ENCODE results near the gene ESR1.
"Not testable (repeated sequence)": the region's sequence is repeated elsewhere in the genome, so short reads cannot be mapped to it uniquely, and the experiment has no call there.

ESR1 gene

DNA sequence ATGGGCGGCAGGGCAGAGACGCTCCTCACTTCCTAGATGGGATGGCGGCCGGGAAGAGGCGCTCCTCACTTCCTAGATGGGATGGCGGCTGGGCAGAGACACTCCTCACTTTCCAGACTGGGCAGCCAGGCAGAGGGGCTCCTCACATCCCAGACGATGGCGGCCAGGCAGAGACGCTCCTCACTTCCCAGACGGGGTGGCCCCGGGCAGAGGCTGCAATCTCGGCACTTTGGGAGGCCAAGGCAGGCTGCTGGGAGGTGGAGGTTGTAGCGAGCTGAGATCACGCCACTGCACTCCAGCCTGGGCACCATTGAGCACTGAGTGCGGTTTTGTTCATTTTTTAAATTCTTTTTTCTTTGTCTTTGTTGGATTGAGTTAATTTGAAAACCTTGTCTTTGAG is 92.3 kb downstream of the ESR1 start:
- not testable (repeated sequence) for H3K4me3 ChIP-seq (ENCODE audit: low read length in 2 of 2); H2BK15ac ChIP-seq (ENCODE audit: low read length); H3K9me3 ChIP-seq (replicated peaks in 1 of 2; ENCODE audit: control insufficient read depth in 2 of 2, insufficient read depth in 1 of 2, low read depth in 1 of 2, low read length in 2 of 2); H3K27ac ChIP-seq (replicated peaks; ENCODE audit: low read length); H2AFZ ChIP-seq (ENCODE audit: low read length); H3K79me1 ChIP-seq (ENCODE audit: low read depth, low read length); H2AK5ac ChIP-seq (ENCODE audit: low read depth, low read length); H2BK120ac ChIP-seq (ENCODE audit: low read depth, low read length); H4K8ac ChIP-seq (ENCODE audit: low read depth, low read length); H2BK5ac ChIP-seq (ENCODE audit: low read length); H2BK12ac ChIP-seq (ENCODE audit: low read length); H3K4me2 ChIP-seq (ENCODE audit: insufficient read depth, low read length, poor library complexity, severe bottlenecking); H3K27me3 ChIP-seq (ENCODE audit: control insufficient read depth in 3 of 3, insufficient read depth in 3 of 3, low read depth in 1 of 3, low read length in 3 of 3); H3K36me3 ChIP-seq (replicated peaks in 1 of 2; ENCODE audit: control insufficient read depth in 2 of 2, insufficient read depth in 2 of 2, low read length in 2 of 2); H3K14ac ChIP-seq (ENCODE audit: low read length); H3K18ac ChIP-seq (ENCODE audit: low read length); H3K9ac ChIP-seq (ENCODE audit: low read depth, low read length, poor library complexity); H3K4me1 ChIP-seq (ENCODE audit: control insufficient read depth in 2 of 2, insufficient read depth in 1 of 2, low read depth in 1 of 2, low read length in 2 of 2); H4K91ac ChIP-seq (ENCODE audit: low read depth, low read length, poor library complexity); H3K4ac ChIP-seq (ENCODE audit: low read length); DNase-seq (ENCODE audit: low spot score); H3K23ac ChIP-seq (ENCODE audit: low read depth, low read length, poor library complexity)
- WGBS, 2 donors (ENCODE audit: extremely low coverage in 2 of 2, insufficient read length in 2 of 2, insufficient replicate concordance in 1 of 2), result no CpG with 5 or more reads among the region's 15 CpGs

DNA sequence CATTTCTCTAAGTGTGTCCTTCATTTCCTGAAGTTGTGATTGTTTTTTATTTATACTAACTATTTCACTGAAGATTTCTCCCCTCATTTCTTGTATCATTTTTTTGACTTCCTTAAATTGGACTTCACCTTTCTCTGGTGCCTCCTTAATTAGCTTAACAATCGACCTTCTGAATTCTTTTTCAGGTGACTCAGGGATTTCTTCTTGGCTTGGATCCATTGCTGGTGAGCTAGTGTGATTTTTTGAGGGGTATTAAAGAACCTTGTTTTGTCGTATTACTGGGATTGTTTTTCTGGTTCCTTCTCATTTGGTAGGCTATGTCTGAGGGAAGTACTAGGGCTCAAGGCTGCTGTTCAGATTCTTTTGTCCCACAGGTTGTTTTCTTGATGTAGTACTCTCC is 92.8 kb downstream of the ESR1 start:
- peaks cover 0 to 1% of the 10 kb centered on the region in 2 donors for H3K9me3 ChIP-seq (replicated peaks in 1 of 2; ENCODE audit: control insufficient read depth in 2 of 2, insufficient read depth in 1 of 2, low read depth in 1 of 2, low read length in 2 of 2)

DNA sequence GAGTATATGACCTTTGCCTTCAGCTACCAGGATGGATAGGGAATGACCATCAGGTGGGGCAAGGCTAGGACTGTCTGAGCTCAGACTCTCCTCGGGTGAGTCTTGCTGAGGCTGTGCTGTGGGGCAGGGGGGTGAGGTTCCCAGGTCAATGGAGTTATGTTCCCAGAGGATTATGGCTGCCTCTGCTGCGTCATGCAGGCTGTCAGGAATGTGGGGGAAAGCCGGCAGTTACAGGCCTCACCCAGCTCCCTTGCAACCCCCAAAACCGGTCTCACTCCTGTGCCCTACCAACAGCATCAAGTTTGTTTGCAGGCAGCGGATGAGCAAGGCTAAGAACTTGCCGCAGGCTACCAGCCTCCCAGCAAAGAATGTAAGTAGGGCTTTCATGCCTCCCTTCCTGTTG is 93.5 kb downstream of the ESR1 start:
- WGBS, 2 donors (ENCODE audit: extremely low coverage in 2 of 2, insufficient read length in 2 of 2, insufficient replicate concordance in 1 of 2), result no CpG with 5 or more reads among the region's 6 CpGs
- Histone ChIP-seq H3K18ac (ENCODE audit: low read length) (peak overlapping the region; percentile 65), H2AK5ac (ENCODE audit: low read depth, low read length) (peak overlapping the region; percentile 32)

More for the DNA sequence above, 92.8 kb downstream of the ESR1 start:
- H2AFZ ChIP-seq (ENCODE audit: low read length), result no peak overlapping the region
- no peaks in the 10 kb centered on the region for H3K27me3 ChIP-seq (ENCODE audit: control insufficient read depth in 3 of 3, insufficient read depth in 3 of 3, low read depth in 1 of 3, low read length in 3 of 3)
- no CpG with 5 or more reads among the region's 2 CpGs for WGBS, 2 donors (ENCODE audit: extremely low coverage in 2 of 2, insufficient read length in 2 of 2, insufficient replicate concordance in 1 of 2)
- H3K14ac ChIP-seq (ENCODE audit: low read length), result no peak overlapping the region
- H2AK5ac ChIP-seq (ENCODE audit: low read depth, low read length), result no peak overlapping the region
- no peak overlapping the region for H4K8ac ChIP-seq (ENCODE audit: low read depth, low read length)
- DNase-seq (ENCODE audit: low spot score), result no peak
- no peaks in the 10 kb centered on the region for H3K79me1 ChIP-seq (ENCODE audit: low read depth, low read length)
- no peak overlapping the region for H3K4me2 ChIP-seq (ENCODE audit: insufficient read depth, low read length, poor library complexity, severe bottlenecking)
- H2BK5ac ChIP-seq (ENCODE audit: low read length), result no peak overlapping the region
- no peak overlapping the region for H3K4me3 ChIP-seq (ENCODE audit: low read length in 2 of 2)
- no peak overlapping the region for H2BK120ac ChIP-seq (ENCODE audit: low read depth, low read length)
- H3K9ac ChIP-seq (ENCODE audit: low read depth, low read length, poor library complexity), result no peak overlapping the region
- no peak overlapping the region for H2BK12ac ChIP-seq (ENCODE audit: low read length)
- H2BK15ac ChIP-seq (ENCODE audit: low read length), result no peak overlapping the region
- no peak overlapping the region for H3K4ac ChIP-seq (ENCODE audit: low read length)
- H3K18ac ChIP-seq (ENCODE audit: low read length), result no peak overlapping the region
- H4K91ac ChIP-seq (ENCODE audit: low read depth, low read length, poor library complexity), result no peak overlapping the region
- no peak overlapping the region for H3K27ac ChIP-seq (replicated peaks; ENCODE audit: low read length)
- H3K36me3 ChIP-seq (replicated peaks in 1 of 2; ENCODE audit: control insufficient read depth in 2 of 2, insufficient read depth in 2 of 2, low read length in 2 of 2), result no peaks in the 10 kb centered on the region
- H3K23ac ChIP-seq (ENCODE audit: low read depth, low read length, poor library complexity), result no peak overlapping the region
- no peaks in the 10 kb centered on the region for H3K4me1 ChIP-seq (ENCODE audit: control insufficient read depth in 2 of 2, insufficient read depth in 1 of 2, low read depth in 1 of 2, low read length in 2 of 2)

DNA sequence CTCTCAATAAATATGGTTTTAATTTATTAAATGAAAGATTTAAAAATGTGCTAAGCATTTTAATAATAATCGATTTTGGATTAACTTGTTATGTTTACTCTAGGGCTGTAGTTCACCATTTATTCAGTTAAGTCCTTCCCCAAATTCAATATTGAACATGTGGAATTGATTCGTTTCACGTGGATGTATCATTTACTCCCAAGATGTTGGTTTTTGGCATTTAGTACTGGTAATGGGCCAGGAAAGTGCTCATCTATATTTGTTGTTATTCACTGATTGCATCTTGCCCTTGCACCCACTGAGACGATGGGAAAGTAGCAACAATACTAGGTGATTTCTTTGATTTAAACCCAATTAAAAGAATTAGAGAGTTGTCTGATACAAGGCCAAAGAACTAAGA is 97.1 kb downstream of the ESR1 start:
- Histone ChIP-seq H3K23ac (ENCODE audit: low read depth, low read length, poor library complexity) (no peak overlapping the region), H3K9me3 (replicated peaks in 1 of 2; ENCODE audit: control insufficient read depth in 2 of 2, insufficient read depth in 1 of 2, low read depth in 1 of 2, low read length in 2 of 2) (peaks cover 0 to 1% of the 10 kb centered on the region in 2 donors), H3K79me1 (ENCODE audit: low read depth, low read length) (no peaks in the 10 kb centered on the region), H2BK5ac (ENCODE audit: low read length) (no peak overlapping the region), H3K4me2 (ENCODE audit: insufficient read depth, low read length, poor library complexity, severe bottlenecking) (no peak overlapping the region), H2BK120ac (ENCODE audit: low read depth, low read length) (no peak overlapping the region), H3K4ac (ENCODE audit: low read length) (no peak overlapping the region), H3K27ac (replicated peaks; ENCODE audit: low read length) (no peak overlapping the region), H3K27me3 (ENCODE audit: control insufficient read depth in 3 of 3, insufficient read depth in 3 of 3, low read depth in 1 of 3, low read length in 3 of 3) (no peaks in the 10 kb centered on the region), H2BK12ac (ENCODE audit: low read length) (no peak overlapping the region), H2AFZ (ENCODE audit: low read length) (no peak overlapping the region), H3K9ac (ENCODE audit: low read depth, low read length, poor library complexity) (no peak overlapping the region), H2BK15ac (ENCODE audit: low read length) (no peak overlapping the region), H3K14ac (ENCODE audit: low read length) (no peak overlapping the region), H3K4me3 (ENCODE audit: low read length in 2 of 2) (no peak overlapping the region), H2AK5ac (ENCODE audit: low read depth, low read length) (no peak overlapping the region), H3K36me3 (replicated peaks in 1 of 2; ENCODE audit: control insufficient read depth in 2 of 2, insufficient read depth in 2 of 2, low read length in 2 of 2) (no peaks in the 10 kb centered on the region), H3K18ac (ENCODE audit: low read length) (no peak overlapping the region), H4K8ac (ENCODE audit: low read depth, low read length) (no peak overlapping the region), H3K4me1 (ENCODE audit: control insufficient read depth in 2 of 2, insufficient read depth in 1 of 2, low read depth in 1 of 2, low read length in 2 of 2) (no peaks in the 10 kb centered on the region), H4K91ac (ENCODE audit: low read depth, low read length, poor library complexity) (no peak overlapping the region)
- no peak for DNase-seq (ENCODE audit: low spot score)
- WGBS, 2 donors (ENCODE audit: extremely low coverage in 2 of 2, insufficient read length in 2 of 2, insufficient replicate concordance in 1 of 2), result no CpG with 5 or more reads among the region's 4 CpGs

More for the DNA sequence above, 93.5 kb downstream of the ESR1 start:
- H3K27ac ChIP-seq (replicated peaks; ENCODE audit: low read length), result no peak overlapping the region
- H3K9ac ChIP-seq (ENCODE audit: low read depth, low read length, poor library complexity), result no peak overlapping the region
- H3K4ac ChIP-seq (ENCODE audit: low read length), result no peak overlapping the region
- H3K79me1 ChIP-seq (ENCODE audit: low read depth, low read length), result no peaks in the 10 kb centered on the region
- H3K36me3 ChIP-seq (replicated peaks in 1 of 2; ENCODE audit: control insufficient read depth in 2 of 2, insufficient read depth in 2 of 2, low read length in 2 of 2), result no peaks in the 10 kb centered on the region
- H3K9me3 ChIP-seq (replicated peaks in 1 of 2; ENCODE audit: control insufficient read depth in 2 of 2, insufficient read depth in 1 of 2, low read depth in 1 of 2, low read length in 2 of 2), result peaks cover 0 to 1% of the 10 kb centered on the region in 2 donors
- DNase-seq (ENCODE audit: low spot score), result no peak
- H2BK120ac ChIP-seq (ENCODE audit: low read depth, low read length), result no peak overlapping the region
- H2BK5ac ChIP-seq (ENCODE audit: low read length), result no peak overlapping the region
- no peak overlapping the region for H2BK15ac ChIP-seq (ENCODE audit: low read length)
- no peak overlapping the region for H2AFZ ChIP-seq (ENCODE audit: low read length)
- no peak overlapping the region for H4K8ac ChIP-seq (ENCODE audit: low read depth, low read length)
- H3K4me1 ChIP-seq (ENCODE audit: control insufficient read depth in 2 of 2, insufficient read depth in 1 of 2, low read depth in 1 of 2, low read length in 2 of 2), result no peaks in the 10 kb centered on the region
- no peaks in the 10 kb centered on the region for H3K27me3 ChIP-seq (ENCODE audit: control insufficient read depth in 3 of 3, insufficient read depth in 3 of 3, low read depth in 1 of 3, low read length in 3 of 3)
- no peak overlapping the region for H3K4me3 ChIP-seq (ENCODE audit: low read length in 2 of 2)
- H3K14ac ChIP-seq (ENCODE audit: low read length), result no peak overlapping the region
- H3K4me2 ChIP-seq (ENCODE audit: insufficient read depth, low read length, poor library complexity, severe bottlenecking), result no peak overlapping the region
- peak overlapping the region; percentile 5 for H4K91ac ChIP-seq (ENCODE audit: low read depth, low read length, poor library complexity)
- no peak overlapping the region for H2BK12ac ChIP-seq (ENCODE audit: low read length)
- H3K23ac ChIP-seq (ENCODE audit: low read depth, low read length, poor library complexity), result peak overlapping the region; percentile 6

Data from neuronal stem cell (in vitro differentiated cells).